Subcutaneous abdominal adipose tissue (tissue), 5 donors: ENCODE results near the gene NLGN1.

ENCODE experiments used
- H3K27ac ChIP-seq: one replicate; pipeline ENCODE4 v1.7.0; 2013; ENCODE audit warnings: low read depth, mild to moderate bottlenecking, inconsistent platforms, low read length, moderate library complexity
- H3K27me3 ChIP-seq, 5 donors: one replicate each; pipeline ENCODE4 v1.7.0; 2013; ENCODE audit warnings: low read length in 5 of 5, inconsistent platforms in 1 of 5; ENCODE audit not compliant: control insufficient read depth in 5 of 5, insufficient read depth in 4 of 5
- H3K36me3 ChIP-seq, 5 donors: one replicate each; pipeline ENCODE4 v1.7.0; 2013; ENCODE audit warnings: low read length in 5 of 5; ENCODE audit not compliant: control insufficient read depth in 5 of 5, insufficient read depth in 5 of 5
- H3K4me1 ChIP-seq, 5 donors: one replicate each; pipeline ENCODE4 v1.7.0; 2013; ENCODE audit warnings: low read length in 5 of 5, mild to moderate bottlenecking in 3 of 5, moderate library complexity in 1 of 5; ENCODE audit not compliant: control insufficient read depth in 5 of 5, insufficient read depth in 5 of 5
- H3K4me3 ChIP-seq, 5 donors: one replicate each; pipeline ENCODE4 v1.7.0; 2013; ENCODE audit warnings: low read length in 5 of 5, low read depth in 1 of 5
- H3K9ac ChIP-seq, 5 donors: one replicate each; pipeline ENCODE4 v1.7.0; 2013; ENCODE audit warnings: low read length in 5 of 5, mild to moderate bottlenecking in 4 of 5, moderate library complexity in 3 of 5
- H3K9me3 ChIP-seq, 5 donors: one replicate each; pipeline ENCODE4 v1.7.0; 2013; ENCODE audit warnings: low read length in 5 of 5; ENCODE audit not compliant: control insufficient read depth in 5 of 5
- donor health status: healthy.
- donor health status: healthy.
- donor health status: healthy.
- donor health status: healthy.
- donor health status: healthy.

The NLGN1 gene

DNA sequence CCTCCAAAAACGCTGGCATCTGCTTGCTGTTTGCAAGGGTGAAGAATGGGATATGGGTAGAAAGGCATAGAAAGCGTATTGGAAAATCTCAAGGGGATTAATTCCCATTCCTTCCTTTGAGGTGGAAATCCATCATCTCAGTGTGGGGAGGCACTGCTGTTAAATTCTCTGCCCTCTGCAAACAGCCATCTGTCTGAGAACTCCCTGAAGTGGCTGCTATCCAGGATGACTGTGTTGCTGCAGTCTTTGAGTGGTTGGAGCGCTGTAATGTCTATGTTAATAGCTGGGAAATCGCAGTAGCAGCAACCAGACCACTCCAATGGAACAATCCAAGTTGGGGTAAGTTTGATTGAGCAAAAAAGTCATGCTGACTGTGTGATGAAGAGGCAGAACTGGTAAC is 625.9 kb downstream of the NLGN1 start:
- Histone ChIP-seq H3K27me3 (no peaks in the 10 kb centered on the region), H3K9ac (no peak overlapping the region), H3K9me3 (peaks cover 0 to 4% (median 0%) of the 10 kb centered on the region in 5 donors), H3K4me3 (no peak overlapping the region), H3K27ac (no peak overlapping the region), H3K36me3 (no peaks in the 10 kb centered on the region), H3K4me1 (no peaks in the 10 kb centered on the region)

DNA sequence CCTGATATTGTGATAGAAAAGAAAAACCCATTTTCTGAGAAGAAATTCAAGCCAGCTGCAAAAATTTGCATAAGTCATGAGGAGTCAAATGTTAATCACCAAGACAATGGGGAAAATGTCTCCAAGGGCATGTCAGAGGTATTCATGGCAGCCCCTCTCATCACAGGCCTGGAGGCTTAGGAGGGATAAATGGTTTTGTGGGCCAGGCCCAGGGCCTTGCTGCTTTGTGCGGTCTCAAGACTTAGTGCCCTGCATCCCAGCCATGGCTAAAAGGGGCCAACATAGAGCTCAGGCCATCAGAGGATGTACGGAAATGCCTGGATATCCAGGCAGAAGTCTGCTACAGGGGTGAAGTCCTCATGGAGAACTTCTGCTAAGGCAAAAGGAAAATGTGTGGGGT is 631.1 kb downstream of the NLGN1 start:
- Histone ChIP-seq H3K4me1 (no peaks in the 10 kb centered on the region), H3K9me3 (peaks cover 0 to 10% (median 8%) of the 10 kb centered on the region in 5 donors), H3K9ac (no peak overlapping the region), H3K36me3 (no peaks in the 10 kb centered on the region), H3K27me3 (no peaks in the 10 kb centered on the region), H3K4me3 (no peak overlapping the region), H3K27ac (no peak overlapping the region)

- H3K4me1 ChIP-seq, result no peaks in the 10 kb centered on the region
- no peak overlapping the region for H3K4me3 ChIP-seq
- H3K27ac ChIP-seq, result no peak overlapping the region
- no peaks in the 10 kb centered on the region for H3K27me3 ChIP-seq
- no peak overlapping the region for H3K9ac ChIP-seq
- no peaks in the 10 kb centered on the region for H3K9me3 ChIP-seq
- H3K36me3 ChIP-seq, result no peaks in the 10 kb centered on the region
Measured at GRCh38 chr3:174035328-174035886, 637.9 kb downstream of the NLGN1 start.

- Histone ChIP-seq H3K4me3 (no peak overlapping the region), H3K9me3 (peaks cover 0 to 4% (median 0%) of the 10 kb centered on the region in 5 donors), H3K27me3 (no peaks in the 10 kb centered on the region), H3K4me1 (no peaks in the 10 kb centered on the region), H3K27ac (no peak overlapping the region), H3K36me3 (no peaks in the 10 kb centered on the region), H3K9ac (no peak overlapping the region)
Measured at GRCh38 chr3:174046311-174046710, 648.8 kb downstream of the NLGN1 start.

DNA sequence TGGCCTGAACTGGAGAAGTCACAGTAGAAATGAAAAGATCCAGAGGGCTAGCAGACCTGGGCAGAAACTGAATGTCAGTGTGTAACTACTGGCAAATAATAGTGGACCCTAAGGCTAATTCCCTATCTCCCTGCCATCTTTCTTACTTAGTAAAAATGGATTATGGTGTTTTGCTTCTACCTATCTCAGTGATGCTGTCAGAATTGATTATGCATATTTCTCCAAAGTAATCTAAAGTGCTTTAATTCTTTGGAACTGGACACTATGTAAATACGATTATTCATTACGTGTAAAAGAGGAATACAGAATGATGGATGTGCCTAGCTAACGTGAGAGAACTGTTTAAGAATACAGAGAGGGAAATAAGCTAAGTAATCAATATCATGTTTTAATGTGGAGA is 651.9 kb downstream of the NLGN1 start:
- H3K9ac ChIP-seq, result no peak overlapping the region
- no peak overlapping the region for H3K4me3 ChIP-seq
- no peak overlapping the region for H3K27ac ChIP-seq
- H3K27me3 ChIP-seq, result no peaks in the 10 kb centered on the region
- no peaks in the 10 kb centered on the region for H3K9me3 ChIP-seq
- H3K4me1 ChIP-seq, result no peaks in the 10 kb centered on the region
- no peaks in the 10 kb centered on the region for H3K36me3 ChIP-seq

GRCh38 chr3:174051191-174051590 is 653.6 kb downstream of the NLGN1 start:
- H3K27me3 ChIP-seq, result no peaks in the 10 kb centered on the region
- H3K9me3 ChIP-seq, result no peaks in the 10 kb centered on the region
- no peak overlapping the region for H3K4me3 ChIP-seq
- H3K27ac ChIP-seq, result no peak overlapping the region
- H3K4me1 ChIP-seq, result no peaks in the 10 kb centered on the region
- no peaks in the 10 kb centered on the region for H3K36me3 ChIP-seq
- no peak overlapping the region for H3K9ac ChIP-seq

GRCh38 chr3:174058804-174059203 is 661.3 kb downstream of the NLGN1 start:
- Histone ChIP-seq H3K9me3 (peaks cover 0 to 6% (median 2%) of the 10 kb centered on the region in 5 donors), H3K36me3 (no peaks in the 10 kb centered on the region), H3K4me1 (no peaks in the 10 kb centered on the region), H3K27ac (no peak overlapping the region), H3K27me3 (no peaks in the 10 kb centered on the region), H3K9ac (no peak overlapping the region), H3K4me3 (no peak overlapping the region)

- Histone ChIP-seq H3K4me1 (no peaks in the 10 kb centered on the region), H3K27ac (no peak overlapping the region), H3K4me3 (no peak overlapping the region), H3K36me3 (no peaks in the 10 kb centered on the region), H3K9ac (no peak overlapping the region), H3K9me3 (peaks cover 0 to 6% (median 2%) of the 10 kb centered on the region in 5 donors), H3K27me3 (no peaks in the 10 kb centered on the region)
Measured at GRCh38 chr3:174060431-174060830, 662.9 kb downstream of the NLGN1 start.

DNA sequence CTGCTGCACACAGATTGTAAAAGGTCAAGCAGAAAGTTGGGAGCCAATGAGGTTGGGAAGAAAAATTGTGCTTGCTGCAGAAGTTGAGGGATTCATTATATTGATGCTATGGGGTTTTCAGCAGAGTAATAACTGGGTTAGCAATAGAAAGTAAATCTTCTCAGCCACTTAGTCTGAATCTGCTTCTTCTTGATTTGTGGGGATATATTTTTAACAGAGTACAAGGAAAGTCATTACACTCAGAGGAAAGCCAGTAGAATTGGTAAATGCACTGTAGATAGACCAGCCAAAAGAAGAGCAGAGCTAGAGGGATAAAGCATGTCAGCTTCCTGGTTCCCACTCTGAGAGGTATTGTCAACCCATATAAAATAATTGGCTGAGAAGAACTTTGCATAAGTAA is 663.6 kb downstream of the NLGN1 start:
- Histone ChIP-seq H3K36me3 (no peaks in the 10 kb centered on the region), H3K27ac (no peak overlapping the region), H3K9me3 (peaks cover 0 to 6% (median 2%) of the 10 kb centered on the region in 5 donors), H3K9ac (no peak overlapping the region), H3K4me3 (no peak overlapping the region), H3K4me1 (no peaks in the 10 kb centered on the region), H3K27me3 (no peaks in the 10 kb centered on the region)

GRCh38 chr3:174061731-174062130 is 664.2 kb downstream of the NLGN1 start:
- no peaks in the 10 kb centered on the region for H3K36me3 ChIP-seq
- no peak overlapping the region for H3K9ac ChIP-seq
- H3K27ac ChIP-seq, result no peak overlapping the region
- no peaks in the 10 kb centered on the region for H3K27me3 ChIP-seq
- peaks cover 0 to 6% (median 2%) of the 10 kb centered on the region in 5 donors for H3K9me3 ChIP-seq
- no peak overlapping the region for H3K4me3 ChIP-seq
- no peaks in the 10 kb centered on the region for H3K4me1 ChIP-seq

- no peaks in the 10 kb centered on the region for H3K27me3 ChIP-seq
- H3K36me3 ChIP-seq, result no peaks in the 10 kb centered on the region
- H3K4me1 ChIP-seq, result no peaks in the 10 kb centered on the region
- no peak overlapping the region for H3K9ac ChIP-seq
- no peak overlapping the region for H3K4me3 ChIP-seq
- peaks cover 0 to 6% (median 2%) of the 10 kb centered on the region in 5 donors for H3K9me3 ChIP-seq
- no peak overlapping the region for H3K27ac ChIP-seq
Measured at GRCh38 chr3:174062923-174063322, 665.4 kb downstream of the NLGN1 start.
